ENCODE measurements around the gene CLPSL2.
"Not testable (repeated sequence)": the region's sequence is repeated elsewhere in the genome, so short reads cannot be mapped to it uniquely, and the experiment has no call there.

The CLPSL2 gene

GRCh38 chr6:35776364-35777215 is at the start of gene CLPSL2:
CLPSL2 (plus strand) TSS chr6:35776598; CDS start chr6:35776619, 21 bp downstream.
- peaks cover 9% of the 10 kb centered on the region for H3K4me1 Mint-ChIP-seq
- peak within 1 kb of the TSS in 1 of 2 donors; percentile 38 for H3K27ac Mint-ChIP-seq
- peaks cover 59% of the 10 kb centered on the region for H3K27me3 Mint-ChIP-seq
- H3K4me3 Mint-ChIP-seq: peak within 1 kb of the TSS; percentile 76 to 80
- ATAC-seq (peak; percentile 65), DNase-seq (peak in 1 of 2 donors; percentile 5)
- no peaks in the 10 kb centered on the region for H3K9me3 Mint-ChIP-seq

GRCh38 chr6:35727231-35727934 is 49.0 kb upstream of the CLPSL2 start:
- Mint-ChIP-seq H3K4me1 (peaks cover 86% of the 10 kb centered on the region), H3K9me3 (no peaks in the 10 kb centered on the region), H3K27me3 (no peaks in the 10 kb centered on the region), H3K4me3 (peak overlapping the region; percentile 68 to 86), H3K27ac (peak overlapping the region; percentile 16 to 22)
- DNase-seq: no peak
- ATAC-seq: peak; percentile 9

DNA sequence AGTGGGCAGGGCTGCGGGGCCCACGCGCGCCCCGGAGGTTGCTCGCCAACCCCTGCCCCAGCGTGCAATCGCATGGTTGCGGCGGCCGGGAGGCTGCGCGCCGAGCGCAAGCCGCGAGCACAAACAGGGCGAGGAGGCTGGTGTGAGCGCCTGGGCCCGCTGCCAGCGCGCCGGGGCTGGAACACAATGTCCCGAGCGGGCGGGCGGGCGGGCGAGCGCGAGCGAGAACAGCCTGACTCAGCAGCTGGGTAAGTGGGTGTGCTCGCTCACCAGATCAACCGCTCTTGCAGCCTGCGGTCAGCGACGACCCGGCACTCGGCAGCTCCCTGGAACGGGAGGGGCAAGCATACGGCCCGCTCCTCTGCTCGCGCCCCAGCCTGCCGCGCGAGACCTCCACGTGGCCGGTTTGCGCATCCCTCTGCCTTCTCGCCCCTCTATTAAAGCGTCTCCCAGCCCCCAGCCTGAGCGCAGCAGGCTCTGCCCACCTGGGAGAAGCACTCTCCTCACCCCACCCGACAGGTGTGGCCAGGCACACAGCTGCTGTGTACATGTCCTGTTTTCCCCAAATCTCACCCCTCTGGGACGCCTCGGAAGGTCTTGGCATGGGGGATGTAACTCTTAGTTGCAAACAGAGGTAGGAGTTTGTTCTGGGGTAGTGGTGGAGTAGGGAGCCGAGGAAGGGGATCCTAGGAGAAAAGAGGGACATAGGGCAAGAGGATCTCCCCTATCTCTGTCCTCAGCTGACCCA is 48.3 kb upstream of the CLPSL2 start:
- DNase-seq (peak; percentile 85 to 91), ATAC-seq (peak; percentile 67)
- Mint-ChIP-seq H3K4me3 (peak overlapping the region; percentile 84 to 86), H3K4me1 (peaks cover 86% of the 10 kb centered on the region), H3K27ac (peak overlapping the region; percentile 39 to 79), H3K27me3 (no peaks in the 10 kb centered on the region), H3K9me3 (no peaks in the 10 kb centered on the region)

DNA sequence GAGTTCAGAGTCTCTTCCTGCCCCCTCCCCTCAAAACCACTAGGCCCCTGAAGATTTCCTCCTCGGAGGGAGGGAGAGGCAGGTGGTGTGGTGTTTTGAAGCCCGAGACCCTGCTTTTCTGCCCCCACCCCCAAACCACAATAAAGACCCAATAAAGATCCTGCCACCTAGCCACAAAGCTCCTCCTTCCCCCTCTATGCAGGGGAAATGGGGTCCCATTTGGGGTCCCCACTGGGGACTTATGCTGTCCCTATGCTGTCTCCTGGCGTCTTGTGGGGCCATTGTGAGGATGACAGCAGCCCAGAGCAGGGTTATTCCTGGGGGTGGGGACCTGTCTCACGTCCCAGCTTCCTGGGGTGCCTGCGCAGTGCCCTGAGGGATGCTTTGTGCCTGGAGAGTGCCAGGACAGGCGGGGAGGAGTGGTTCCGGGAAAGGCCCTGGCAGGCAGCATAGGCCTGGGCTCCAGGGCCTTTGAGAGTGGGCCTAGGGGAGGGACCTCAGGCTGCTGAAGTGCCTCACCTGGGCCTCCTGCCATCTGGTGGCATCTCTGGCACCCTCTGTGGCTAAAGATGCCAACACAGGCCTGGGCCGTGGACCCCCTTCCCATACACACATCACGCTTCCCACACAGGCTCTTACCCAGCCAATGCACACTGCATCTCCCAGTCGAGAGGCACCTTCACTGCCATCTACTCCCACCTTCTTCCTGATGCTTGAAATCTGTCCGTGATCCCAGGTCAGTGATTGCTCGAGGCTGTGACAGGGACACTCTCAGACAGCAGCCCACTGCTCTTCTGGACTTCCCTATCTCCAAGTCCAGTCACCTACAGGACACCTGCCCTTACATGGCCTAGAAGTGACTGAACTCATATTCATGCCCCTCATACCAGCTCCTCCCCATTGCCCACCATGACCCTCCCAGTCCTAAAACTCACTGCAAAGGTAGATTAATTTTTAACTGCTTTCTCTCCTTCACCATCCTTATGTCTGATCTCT is 47.4 kb upstream of the CLPSL2 start:
- H3K27me3 Mint-ChIP-seq: no peaks in the 10 kb centered on the region
- peak overlapping the region; percentile 39 to 79 for H3K27ac Mint-ChIP-seq
- peak overlapping the region; percentile 84 to 86 for H3K4me3 Mint-ChIP-seq
- peaks cover 80% of the 10 kb centered on the region for H3K4me1 Mint-ChIP-seq
- ATAC-seq (peak; percentile 24), DNase-seq (peak; percentile 54 to 66)
- no peaks in the 10 kb centered on the region for H3K9me3 Mint-ChIP-seq

DNA sequence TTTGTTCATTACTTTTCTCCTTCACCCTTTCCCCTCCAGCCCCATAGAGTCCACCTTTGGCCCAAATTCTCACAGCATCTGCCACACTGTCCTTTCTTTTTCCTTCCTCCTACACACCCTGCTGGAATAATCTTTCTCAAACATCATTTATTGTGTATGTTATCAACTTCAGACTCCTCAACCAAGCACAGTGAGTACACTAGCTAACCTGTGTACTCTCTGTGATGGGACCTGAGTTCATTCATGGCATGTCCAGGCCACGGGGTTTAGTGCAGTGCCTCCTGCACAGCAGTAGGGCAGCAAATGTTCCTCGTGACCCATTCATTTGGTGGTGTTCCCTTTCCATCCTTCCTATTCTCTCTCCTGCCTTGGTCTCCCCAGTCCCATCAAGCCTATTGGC is 46.7 kb upstream of the CLPSL2 start:
- Mint-ChIP-seq H3K9me3 (no peaks in the 10 kb centered on the region), H3K27ac (peak overlapping the region in 1 of 2 donors; percentile 66), H3K4me1 (peaks cover 77% of the 10 kb centered on the region), H3K27me3 (no peaks in the 10 kb centered on the region), H3K4me3 (peak overlapping the region; percentile 8 to 45)
- DNase-seq (no peak), ATAC-seq (no peak)

DNA sequence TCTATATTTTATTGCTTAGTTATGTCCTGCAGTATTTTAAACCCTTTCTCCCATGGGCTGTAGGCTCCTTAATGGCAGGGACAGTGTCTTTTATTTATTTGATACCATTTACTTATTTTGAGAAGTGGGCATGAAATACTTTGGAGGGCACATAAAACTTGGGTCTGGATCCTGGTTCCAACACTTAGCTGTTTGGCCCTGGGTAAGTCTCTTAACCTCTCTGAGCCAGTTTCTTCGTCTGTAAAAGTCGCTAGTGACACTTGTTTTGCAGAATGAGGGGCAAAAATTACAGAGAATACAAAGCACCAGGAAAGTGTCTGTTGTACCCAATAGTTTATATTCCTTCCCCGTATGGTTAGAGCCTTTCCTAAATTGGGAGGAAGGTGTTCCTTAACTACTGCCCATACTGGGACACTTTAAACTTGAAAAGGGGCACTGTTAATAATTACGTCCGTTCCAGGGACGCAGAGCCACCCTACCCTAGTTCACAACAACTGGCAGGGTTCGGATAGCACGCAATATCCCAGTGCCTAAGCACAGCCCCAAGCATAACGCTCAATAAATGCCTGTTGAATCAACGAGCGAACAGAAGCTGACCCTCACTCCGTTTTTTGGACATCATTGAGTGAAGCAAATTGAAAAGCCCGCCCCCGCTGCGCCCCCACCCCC is 45.5 kb upstream of the CLPSL2 start:
- Mint-ChIP-seq H3K27ac (no peak overlapping the region), H3K4me1 (peaks cover 77% of the 10 kb centered on the region), H3K27me3 (no peaks in the 10 kb centered on the region), H3K4me3 (peak overlapping the region; percentile 87 to 90), H3K9me3 (no peaks in the 10 kb centered on the region)
- ATAC-seq (peak; percentile 4), DNase-seq (no peak)

DNA sequence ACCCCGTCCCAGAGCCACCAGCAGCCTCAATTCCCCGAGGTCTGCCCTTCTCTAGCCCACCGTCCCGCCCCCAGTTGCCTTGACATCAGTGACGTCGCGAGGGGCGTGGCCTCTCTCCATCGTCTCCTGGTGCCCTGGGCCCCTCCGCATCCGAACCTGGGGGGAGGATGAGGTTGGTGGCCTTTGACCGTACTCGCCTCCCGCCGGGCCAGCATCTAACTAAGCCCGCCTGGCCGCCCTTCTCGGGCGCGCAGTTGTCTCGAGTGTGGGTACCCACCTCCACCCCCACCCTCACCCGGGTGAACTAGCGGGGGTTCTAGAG is 45.0 kb upstream of the CLPSL2 start:
- peaks cover 77% of the 10 kb centered on the region for H3K4me1 Mint-ChIP-seq
- ATAC-seq (peak; percentile 69), DNase-seq (peak; percentile 95 to 96)
- H3K27me3 Mint-ChIP-seq: no peaks in the 10 kb centered on the region
- H3K9me3 Mint-ChIP-seq: no peaks in the 10 kb centered on the region
- H3K27ac Mint-ChIP-seq: peak overlapping the region; percentile 93
- peak overlapping the region; percentile 87 to 90 for H3K4me3 Mint-ChIP-seq

DNA sequence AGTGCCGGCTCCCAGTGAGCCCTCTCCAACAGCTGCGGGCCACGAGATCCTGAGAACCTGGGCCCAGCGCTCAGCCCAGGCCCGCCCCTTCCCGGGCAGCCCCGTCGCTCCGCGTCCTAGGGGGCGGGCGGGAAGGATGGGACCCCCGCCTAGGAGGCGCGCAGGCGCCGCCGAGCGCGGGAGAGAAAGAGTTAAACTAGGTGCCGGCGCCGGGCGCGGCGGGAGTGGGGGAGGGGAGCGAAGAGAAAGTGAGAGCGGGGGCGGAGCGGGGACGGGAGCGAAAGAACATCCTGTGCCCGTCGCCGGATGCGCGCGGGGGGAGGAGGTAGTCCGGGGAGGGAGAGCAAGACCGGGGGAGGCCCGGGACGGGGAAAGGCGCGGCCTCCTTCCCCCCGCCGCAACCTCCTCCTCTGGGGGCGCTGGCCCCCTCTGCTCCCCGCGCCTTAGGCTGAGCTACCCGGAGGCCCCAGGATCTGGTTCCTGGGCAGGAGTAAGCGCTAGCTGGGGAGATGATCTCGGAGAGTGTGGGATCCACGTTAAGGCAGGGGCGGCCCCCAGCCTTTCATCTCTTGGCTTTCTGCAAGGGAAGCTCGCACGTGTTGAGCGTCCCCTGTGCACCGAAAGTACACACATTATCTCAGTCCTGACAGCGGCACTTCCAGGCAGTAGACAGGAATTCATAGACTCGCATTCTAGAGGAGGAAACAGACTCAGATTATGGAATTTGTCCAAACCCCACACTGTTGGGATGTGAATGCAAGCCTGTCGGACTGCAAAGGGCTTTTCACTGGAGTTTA is 44.5 kb upstream of the CLPSL2 start:
- Mint-ChIP-seq H3K27ac (peak overlapping the region; percentile 93), H3K4me1 (peaks cover 77% of the 10 kb centered on the region), H3K4me3 (peak overlapping the region; percentile 87 to 90), H3K9me3 (no peaks in the 10 kb centered on the region), H3K27me3 (no peaks in the 10 kb centered on the region)
- ATAC-seq: peak; percentile 70
- peak; percentile 95 to 96 for DNase-seq

DNA sequence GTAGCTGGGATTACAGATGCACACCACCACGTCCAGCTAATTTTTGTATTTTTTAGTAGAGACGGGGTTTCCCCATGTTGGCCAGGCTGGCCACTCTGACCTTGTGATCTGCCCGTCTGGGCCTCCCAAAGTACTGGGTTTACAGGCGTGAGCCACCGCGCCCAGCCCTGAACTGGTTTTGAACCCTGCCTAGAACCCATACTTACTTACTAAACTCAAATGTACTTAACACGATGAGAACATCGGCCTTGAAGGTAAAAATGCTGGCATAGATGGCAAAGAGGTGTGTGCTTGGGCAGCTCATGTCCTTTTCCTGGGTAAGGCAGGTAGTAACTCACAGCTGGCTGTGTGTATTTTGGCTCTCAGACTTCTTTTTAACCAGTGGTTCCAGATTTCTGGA is 42.8 kb upstream of the CLPSL2 start:
- H3K27me3 Mint-ChIP-seq: no peaks in the 10 kb centered on the region
- no peak for DNase-seq
- no peak for ATAC-seq
- no peaks in the 10 kb centered on the region for H3K9me3 Mint-ChIP-seq
- H3K4me3 Mint-ChIP-seq: no peak overlapping the region
- H3K4me1 Mint-ChIP-seq: peaks cover 72% of the 10 kb centered on the region
- H3K27ac Mint-ChIP-seq: no peak overlapping the region

DNA sequence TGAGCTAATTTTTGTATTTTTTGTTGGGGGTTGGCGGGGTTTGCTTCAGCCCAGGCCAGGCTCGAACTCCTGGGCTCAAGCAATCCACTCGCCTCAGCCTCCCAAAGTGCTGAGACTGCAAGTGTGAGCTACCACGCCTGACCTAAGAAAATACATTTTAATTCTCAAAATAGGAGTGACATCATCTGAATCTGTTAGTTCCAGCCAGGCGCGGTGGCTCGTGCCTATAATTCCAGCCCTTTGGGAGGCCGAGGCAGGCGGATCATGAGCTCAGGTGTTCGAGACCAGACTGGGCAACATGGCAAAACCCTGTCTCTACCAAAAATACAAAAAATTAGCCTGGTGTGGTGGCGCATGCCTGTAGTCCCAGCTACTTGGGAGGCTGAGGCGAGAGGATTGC is 42.1 kb upstream of the CLPSL2 start:
- H3K9me3 Mint-ChIP-seq, H3K4me3 Mint-ChIP-seq, DNase-seq, H3K27me3 Mint-ChIP-seq, ATAC-seq: not testable (repeated sequence)
- Mint-ChIP-seq H3K27ac (peak overlapping the region in 1 of 2 donors; percentile 57), H3K4me1 (peaks cover 66% of the 10 kb centered on the region)

GRCh38 chr6:35735452-35735851 is 40.9 kb upstream of the CLPSL2 start:
- ATAC-seq: no peak
- Mint-ChIP-seq H3K27me3 (no peaks in the 10 kb centered on the region), H3K9me3 (no peaks in the 10 kb centered on the region), H3K4me3 (no peak overlapping the region), H3K27ac (no peak overlapping the region), H3K4me1 (peaks cover 55% of the 10 kb centered on the region)
- no peak for DNase-seq

DNA sequence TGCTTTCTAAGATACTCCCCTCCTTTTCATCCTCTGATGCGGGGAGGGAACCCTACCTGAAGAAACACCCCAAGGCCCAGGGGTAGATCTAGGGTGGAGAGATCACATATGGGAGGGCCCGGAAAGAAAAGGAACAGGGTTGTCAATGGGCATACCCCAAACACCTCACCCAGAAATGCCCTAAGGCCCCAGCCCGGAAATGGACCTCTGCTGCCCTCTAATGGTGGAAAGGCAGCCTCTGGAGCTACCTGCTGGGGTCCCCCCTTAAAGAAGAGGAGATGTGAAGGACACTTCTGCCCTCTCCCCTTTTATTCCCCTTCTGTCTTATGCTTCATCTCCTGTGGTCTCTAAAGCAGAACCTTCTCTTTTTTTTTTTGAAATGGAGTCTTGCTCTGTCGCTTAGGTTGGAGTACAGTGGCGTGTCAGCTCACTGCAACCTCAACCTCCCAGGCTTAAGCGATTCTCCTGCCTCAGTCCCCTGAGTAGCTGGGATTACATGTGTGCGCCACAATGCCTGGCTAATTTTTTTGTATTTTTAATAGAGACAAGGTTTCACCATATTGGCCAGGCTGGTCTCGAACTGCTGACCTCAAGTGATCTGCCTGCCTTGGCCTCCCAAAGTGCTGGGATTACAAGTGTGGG is 40.0 kb upstream of the CLPSL2 start:
- Mint-ChIP-seq H3K27me3 (no peaks in the 10 kb centered on the region), H3K4me3 (peak overlapping the region in 1 of 2 donors; percentile 43), H3K4me1 (peaks cover 50% of the 10 kb centered on the region), H3K9me3 (no peaks in the 10 kb centered on the region), H3K27ac (no peak overlapping the region)
- peak; percentile 84 to 85 for DNase-seq
- ATAC-seq: peak; percentile 44

DNA sequence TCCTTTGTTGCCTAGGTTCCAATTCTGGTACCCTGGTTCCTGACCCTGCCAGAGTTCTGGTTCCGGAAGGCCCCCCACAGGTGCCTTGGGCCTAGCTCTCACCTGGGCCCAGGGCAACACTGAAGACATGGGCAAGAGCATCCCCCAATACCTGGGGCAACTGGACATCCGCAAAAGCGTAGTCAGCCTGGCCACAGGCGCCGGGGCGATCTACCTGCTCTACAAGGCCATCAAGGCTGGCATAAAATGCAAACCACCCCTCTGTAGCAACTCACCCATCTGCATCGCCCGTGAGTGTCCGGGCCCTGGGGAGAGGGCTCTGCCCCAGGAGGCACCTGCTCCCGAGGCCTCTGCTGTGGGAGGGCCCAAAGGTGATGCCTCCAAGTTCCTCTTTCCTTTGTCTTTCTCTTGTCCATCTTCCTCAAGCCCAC is 39.4 kb upstream of the CLPSL2 start, which contains the start of gene ARMC12:
Gene ARMC12 (plus strand): TSS at position 51 of the 431 bp plus-strand sequence. CDS start 77 bp downstream, at position 128.
- peak; percentile 1 for ATAC-seq
- Mint-ChIP-seq H3K27ac (peak within 1 kb of the TSS in 1 of 2 donors; percentile 89), H3K4me3 (peak within 1 kb of the TSS; percentile 50 to 55), H3K27me3 (no peaks in the 10 kb centered on the region), H3K4me1 (peaks cover 50% of the 10 kb centered on the region), H3K9me3 (no peaks in the 10 kb centered on the region)
- DNase-seq: no peak
